ENCODE data around the gene ASIC4. TPM values are rescaled to one million over a fixed set of nuclear protein-coding genes. Genes with fewer than 3 reads are reported as not detected.

Gene ASIC4
- total and polyA plus RNA-seq, 2 of the 8 experiments (the other 6 are each of a cell fraction or from before 2014, with no cell fraction given): 0.12 to 0.22 TPM

GRCh38 chr2:219537657-219538488 lies 23.6 kb downstream of the ASIC4 start:
- Histone ChIP-seq H3K23me2 (ENCODE audit: low read depth, low read length) (peaks cover 9% of the 10 kb centered on the region; the same call in 1 of the 2 replicates), H3K56ac (replicated peaks; ENCODE audit: insufficient read length, low read depth, low read length) (no peak overlapping the region), H4K5ac (ENCODE audit: insufficient read length, low read depth, low read length) (no peak overlapping the region), H2BK5ac (ENCODE audit: low read depth, low read length) (peak overlapping the region; percentile 75; the same call in 1 of the 2 replicates), H2AK5ac (ENCODE audit: low read depth, low read length) (no peak overlapping the region), H3K9me3 (ENCODE audit: insufficient read depth in 2 of 2, low read depth in 1 of 2, low read length in 1 of 2) (no peaks in the 10 kb centered on the region), H3K4me1 (replicated peaks in 1 of 4; ENCODE audit: control insufficient read depth in 3 of 4, insufficient read depth in 4 of 4, low read length in 3 of 4) (peaks cover 5 to 25% (median 16%) of the 10 kb centered on the region in 4 experiments), H2BK12ac (ENCODE audit: low read depth, low read length) (no peak overlapping the region), H3K4ac (replicated peaks; ENCODE audit: insufficient read length, low read depth, low read length) (no peak overlapping the region), H3K79me2 (ENCODE audit: control insufficient read depth in 1 of 2, insufficient read depth in 2 of 2, low read length in 2 of 2) (peaks cover 0 to 6% of the 10 kb centered on the region in 2 experiments; a peak in 1 of 4 replicates), H2BK20ac (ENCODE audit: low read length) (no peak overlapping the region), H3K9ac (replicated peaks in 1 of 4; ENCODE audit: extremely low read depth in 1 of 4, low read depth in 3 of 4, low read length in 3 of 4) (no peak overlapping the region), H3K27me3 (replicated peaks in 1 of 4; ENCODE audit: control insufficient read depth in 3 of 4, extremely low read depth in 1 of 4, insufficient read depth in 3 of 4, low read length in 3 of 4) (no peaks in the 10 kb centered on the region; a peak in 1 of 7 replicates), H2BK15ac (ENCODE audit: low read length) (no peak overlapping the region; the same call in 1 of the 2 replicates), H2BK120ac (replicated peaks; ENCODE audit: low read depth, low read length) (no peak overlapping the region), H3K14ac (ENCODE audit: insufficient read length) (no peak overlapping the region), H3K27ac (ENCODE audit: low read depth, low read length) (no peak overlapping the region), H3K4me2 (ENCODE audit: insufficient read depth in 1 of 2, low read depth in 2 of 2, low read length in 2 of 2) (peak overlapping the region; percentile 1 to 32; a peak in 3 of 4 replicates), H3K36me3 (ENCODE audit: control insufficient read depth in 2 of 4, insufficient read depth in 4 of 4, low read length in 3 of 4) (peaks cover 4 to 22% (median 12%) of the 10 kb centered on the region in 4 experiments; a peak in 6 of 8 replicates), H3K79me1 (ENCODE audit: low read depth, low read length) (peaks cover 4% of the 10 kb centered on the region; the same call in 1 of the 2 replicates), H3K4me3 (ENCODE audit: extremely low read depth in 1 of 4, insufficient read depth in 2 of 4, low read depth in 3 of 4, low read length in 4 of 4) (no peak overlapping the region), H3K18ac (ENCODE audit: extremely low read depth, low read length) (peak overlapping the region; percentile 6), H4K8ac (ENCODE audit: extremely low read depth, insufficient read depth, low read length) (no peak overlapping the region; the same call in 1 of the 2 replicates), H2AFZ (ENCODE audit: low read length) (no peak overlapping the region), H4K91ac (replicated peaks; ENCODE audit: insufficient read length, low read length) (no peak overlapping the region), H4K20me1 (replicated peaks in 1 of 2; ENCODE audit: control insufficient read depth in 1 of 2, insufficient read depth in 2 of 2, low read length in 2 of 2) (peaks cover 10 to 11% of the 10 kb centered on the region in 2 experiments), H3K23ac (ENCODE audit: insufficient read length) (no peak overlapping the region)
- TF ChIP-seq BACH1 (IDR thresholded peaks at IDR 0.05; ENCODE audit: low read length) (no peak), FOSL1 (IDR thresholded peaks at IDR 0.05; ENCODE audit: insufficient read depth, low read depth, low read length) (no peak), SIN3A (conservative IDR thresholded peaks at IDR 0.05 in 1 of 2, IDR thresholded peaks at IDR 0.05 in 1 of 2; ENCODE audit: low read depth in 1 of 2, low read length in 2 of 2) (no peak), RAD21 (IDR thresholded peaks at IDR 0.05 in 1 of 2, conservative IDR thresholded peaks at IDR 0.05 in 1 of 2; ENCODE audit: low read depth in 2 of 2, low read length in 2 of 2) (peak in 1 of 2 experiments; percentile 26; a peak in 1 of 4 replicates), GTF2F1 (IDR thresholded peaks at IDR 0.05; ENCODE audit: borderline replicate concordance, low read depth, low read length) (no peak)
- TF ChIP-seq, protein P1, sequence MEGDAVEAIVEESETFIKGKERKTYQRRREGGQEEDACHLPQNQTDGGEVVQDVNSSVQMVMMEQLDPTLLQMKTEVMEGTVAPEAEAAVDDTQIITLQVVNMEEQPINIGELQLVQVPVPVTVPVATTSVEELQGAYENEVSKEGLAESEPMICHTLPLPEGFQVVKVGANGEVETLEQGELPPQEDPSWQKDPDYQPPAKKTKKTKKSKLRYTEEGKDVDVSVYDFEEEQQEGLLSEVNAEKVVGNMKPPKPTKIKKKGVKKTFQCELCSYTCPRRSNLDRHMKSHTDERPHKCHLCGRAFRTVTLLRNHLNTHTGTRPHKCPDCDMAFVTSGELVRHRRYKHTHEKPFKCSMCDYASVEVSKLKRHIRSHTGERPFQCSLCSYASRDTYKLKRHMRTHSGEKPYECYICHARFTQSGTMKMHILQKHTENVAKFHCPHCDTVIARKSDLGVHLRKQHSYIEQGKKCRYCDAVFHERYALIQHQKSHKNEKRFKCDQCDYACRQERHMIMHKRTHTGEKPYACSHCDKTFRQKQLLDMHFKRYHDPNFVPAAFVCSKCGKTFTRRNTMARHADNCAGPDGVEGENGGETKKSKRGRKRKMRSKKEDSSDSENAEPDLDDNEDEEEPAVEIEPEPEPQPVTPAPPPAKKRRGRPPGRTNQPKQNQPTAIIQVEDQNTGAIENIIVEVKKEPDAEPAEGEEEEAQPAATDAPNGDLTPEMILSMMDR (IDR thresholded peaks at IDR 0.05; ENCODE audit: control extremely low read depth in 1 of 3, insufficient read depth in 1 of 3, low read depth in 1 of 3, low read length in 3 of 3): peak in 1 of 3 experiments; percentile 25; a peak in 1 of 4 replicates
- ChIA-PET CTCF (ENCODE audit: partially characterized antibody) (interaction anchor here (0.6 to 113.1 kb wide), 25 partner anchors 16 to 317 kb away, joined by 3 to 7248 read pairs (median 6); partner anchors contain the start of genes ASIC4, DES, DNAJB2 and GMPPA), POLR2A (ENCODE audit: partially characterized antibody) (interaction anchor here (0.6 to 5.4 kb wide), 14 partner anchors 10 to 113 kb away, joined by 3 to 23 read pairs (median 4); partner anchors contain the start of genes GMPPA and STK11IP)
- DNase-seq (ENCODE audit: low read depth in 1 of 2, low spot score in 2 of 2) (no peak), FAIRE-seq (no peak)
- 63% methylated on average over 6 of the region's 15 CpGs; no CpG with 5 or more reads in 1 of the 2 experiments for WGBS, 2 experiments (ENCODE audit: extremely low coverage in 1 of 2, insufficient coverage in 1 of 2, insufficient read length in 1 of 2, insufficient replicate concordance in 2 of 2, low coverage in 1 of 2, low lambda C conversion rate in 2 of 2, missing lambda C conversion rate in 1 of 2)
